ENCODE data around the gene C20orf204. TPM values are rescaled to one million over a fixed set of nuclear protein-coding genes. Genes with fewer than 3 reads are reported as not detected.
"Not testable (repeated sequence)": the region's sequence is repeated elsewhere in the genome, so short reads cannot be mapped to it uniquely, and the experiment has no call there.

C20orf204 gene
- total RNA-seq: 3.0 TPM

- DNase-seq (ENCODE audit: low read depth in 2 of 3, low spot score in 2 of 3): no peak
Observed at GRCh38 chr20:64035933-64036345, at the start of gene C20orf204. Gene C20orf204 (plus strand): TSS chr20:64036182. CDS start chr20:64036324, 142 bp downstream.

- DNase-seq (ENCODE audit: low read depth in 2 of 3, low spot score in 2 of 3): no peak
Observed at GRCh38 chr20:64000906-64001305, 35.1 kb upstream of the C20orf204 start.

- DNase-seq (ENCODE audit: low read depth in 2 of 3, low spot score in 2 of 3): no peak
Observed at GRCh38 chr20:64001607-64002011, 34.4 kb upstream of the C20orf204 start.

- no peak for DNase-seq (ENCODE audit: low read depth in 2 of 3, low spot score in 2 of 3)
Observed at GRCh38 chr20:64003960-64004725, 31.8 kb upstream of the C20orf204 start.

- DNase-seq (ENCODE audit: low read depth in 2 of 3, low spot score in 2 of 3): no peak
Observed at GRCh38 chr20:64005394-64005793, 30.6 kb upstream of the C20orf204 start.

GRCh38 chr20:64006490-64006889 is 29.5 kb upstream of the C20orf204 start:
- DNase-seq (ENCODE audit: low read depth in 2 of 3, low spot score in 2 of 3): no peak

GRCh38 chr20:64006902-64007301 is 29.1 kb upstream of the C20orf204 start:
- no peak for DNase-seq (ENCODE audit: low read depth in 2 of 3, low spot score in 2 of 3)

- no peak for DNase-seq (ENCODE audit: low read depth in 2 of 3, low spot score in 2 of 3)
Observed at GRCh38 chr20:64009811-64010387, 26.1 kb upstream of the C20orf204 start.

GRCh38 chr20:64010711-64011237 is 25.2 kb upstream of the C20orf204 start:
- no peak for DNase-seq (ENCODE audit: low read depth in 2 of 3, low spot score in 2 of 3)

- DNase-seq (ENCODE audit: low read depth in 2 of 3, low spot score in 2 of 3): no peak
Observed at GRCh38 chr20:64011366-64011779, 24.6 kb upstream of the C20orf204 start.

- DNase-seq (ENCODE audit: low read depth in 2 of 3, low spot score in 2 of 3): not testable (repeated sequence)
Observed at GRCh38 chr20:64012385-64013154, 23.4 kb upstream of the C20orf204 start.

- DNase-seq (ENCODE audit: low read depth in 2 of 3, low spot score in 2 of 3): no peak
Observed at GRCh38 chr20:64015635-64016034, 20.3 kb upstream of the C20orf204 start.

GRCh38 chr20:64021124-64021975 is 14.6 kb upstream of the C20orf204 start:
- DNase-seq (ENCODE audit: low read depth in 2 of 3, low spot score in 2 of 3): no peak

GRCh38 chr20:64022671-64023360 is 13.2 kb upstream of the C20orf204 start:
- no peak for DNase-seq (ENCODE audit: low read depth in 2 of 3, low spot score in 2 of 3)

GRCh38 chr20:64023361-64024140 is 12.4 kb upstream of the C20orf204 start:
- no peak for DNase-seq (ENCODE audit: low read depth in 2 of 3, low spot score in 2 of 3)

- no peak for DNase-seq (ENCODE audit: low read depth in 2 of 3, low spot score in 2 of 3)
Observed at GRCh38 chr20:64024141-64024990, 11.6 kb upstream of the C20orf204 start.

GRCh38 chr20:64025101-64025825 is 10.7 kb upstream of the C20orf204 start:
- no peak for DNase-seq (ENCODE audit: low read depth in 2 of 3, low spot score in 2 of 3)
